Neutrophil (primary cell): ENCODE measurements around the gene CLIP1.
"Not testable (repeated sequence)": the region's sequence is repeated elsewhere in the genome, so short reads cannot be mapped to it uniquely, and the experiment has no call there.

Experiments
- H3K27ac ChIP-seq: fragments of 200-600 bp; sonication (generic); 2 replicates; pipeline ENCODE4 v1.5.1; 2016; ENCODE audit warnings: mild to moderate bottlenecking, moderate library complexity
- H3K27me3 ChIP-seq: fragments of 200-600 bp; sonication (generic); 2 replicates; pipeline ENCODE4 v1.6.0; 2016; ENCODE audit warnings: mild to moderate bottlenecking
- H3K36me3 ChIP-seq: fragments of 200-600 bp; sonication (generic); 2 replicates; pipeline ENCODE4 v1.5.1; 2017
- H3K4me1 ChIP-seq, 2 experiments: fragments of 200-600 bp in 1 of 2; sonication (generic) in 1 of 2; 1 replicate in 1 of 2; 2 replicates in 1 of 2; pipeline versions ENCODE4 v1.5.1 to v1.6.1; 2013 to 2016; ENCODE audit warnings: low read depth in 1 of 2, low read length in 1 of 2, mild to moderate bottlenecking in 1 of 2, moderate library complexity in 1 of 2; ENCODE audit not compliant: control insufficient read depth in 1 of 2, insufficient read depth in 1 of 2
- H3K4me3 ChIP-seq, 2 experiments: fragments of 200-600 bp in 1 of 2; sonication (generic) in 1 of 2; 1 replicate in 1 of 2; 2 replicates in 1 of 2; pipeline ENCODE4 v1.5.1; 2013 to 2016; ENCODE audit warnings: low read depth in 1 of 2, low read length in 1 of 2, mild to moderate bottlenecking in 1 of 2, moderate library complexity in 1 of 2
- H3K9me3 ChIP-seq: fragments of 200-600 bp; sonication (generic); 2 replicates; pipeline ENCODE4 v1.5.1; 2016
- CTCF ChIP-seq: fragments of 200-600 bp; sonication (generic); IDR thresholded peaks from 2 replicates; pipeline ENCODE4 v1.5.1; 2016; ENCODE audit warnings: antibody characterized with exemption

CLIP1 gene

GRCh38 chr12:122437656-122438121 lies 15.2 kb upstream of the CLIP1 start:
- Histone ChIP-seq H3K4me3 (no peak overlapping the region), H3K27ac (no peak overlapping the region), H3K36me3 (no peaks in the 10 kb centered on the region), H3K27me3 (no peaks in the 10 kb centered on the region), H3K9me3 (no peaks in the 10 kb centered on the region), H3K4me1 (no peaks in the 10 kb centered on the region)
- no peak for TF ChIP-seq CTCF

- no peaks in the 10 kb centered on the region for H3K9me3 ChIP-seq
- H3K4me3 ChIP-seq: no peak overlapping the region
These were observed 12.7 kb upstream of the CLIP1 start for GRCh38 chr12:122435186-122435585.

GRCh38 chr12:122429043-122429442 lies 6.6 kb upstream of the CLIP1 start:
- not testable (repeated sequence) for H3K27me3 ChIP-seq, H3K27ac ChIP-seq, H3K9me3 ChIP-seq, H3K4me1 ChIP-seq, H3K36me3 ChIP-seq, H3K4me3 ChIP-seq

More at GRCh38 chr12:122435186-122435585, 12.7 kb upstream of the CLIP1 start:
- no peaks in the 10 kb centered on the region for H3K27me3 ChIP-seq
- TF ChIP-seq CTCF: no peak
- no peaks in the 10 kb centered on the region for H3K36me3 ChIP-seq
- H3K27ac ChIP-seq: no peak overlapping the region
- no peaks in the 10 kb centered on the region for H3K4me1 ChIP-seq

GRCh38 chr12:122427403-122427802 lies 4.9 kb upstream of the CLIP1 start:
- H3K36me3 ChIP-seq: no peaks in the 10 kb centered on the region
- no peak for TF ChIP-seq CTCF
- H3K4me3 ChIP-seq: no peak overlapping the region
- H3K9me3 ChIP-seq: no peaks in the 10 kb centered on the region
- peaks cover 15% of the 10 kb centered on the region for H3K27me3 ChIP-seq
- no peak overlapping the region for H3K27ac ChIP-seq
- peaks cover 9 to 12% of the 10 kb centered on the region in 2 experiments for H3K4me1 ChIP-seq

GRCh38 chr12:122423258-122424165 lies 1.0 kb upstream of the CLIP1 start:
- Histone ChIP-seq H3K27me3 (peaks cover 15% of the 10 kb centered on the region), H3K27ac (peak overlapping the region; percentile 59), H3K4me3 (peak overlapping the region; percentile 61 to 72), H3K4me1 (peaks cover 25 to 27% of the 10 kb centered on the region in 2 experiments), H3K36me3 (no peaks in the 10 kb centered on the region), H3K9me3 (no peaks in the 10 kb centered on the region)
- TF ChIP-seq CTCF: no peak

- Histone ChIP-seq H3K27ac (peak overlapping the region; percentile 59), H3K4me1 (peaks cover 25 to 27% of the 10 kb centered on the region in 2 experiments), H3K4me3 (peak overlapping the region; percentile 61 to 72), H3K27me3 (peaks cover 15% of the 10 kb centered on the region), H3K36me3 (no peaks in the 10 kb centered on the region), H3K9me3 (no peaks in the 10 kb centered on the region)
- TF ChIP-seq CTCF: no peak
These were observed 325 bp upstream of the CLIP1 start for GRCh38 chr12:122422730-122423257.
